A549 treated with dexamethasone at 1 μM for 4 hours (cell line): ENCODE results near the gene PCDHGA3. TPM values are rescaled to one million over a fixed set of nuclear protein-coding genes. Genes with fewer than 3 reads are reported as not detected.

Experiments
- total RNA-seq: library from RNA; stranded (reverse); fragments of 200-300 nt; extraction: Qiagen RNA extraction; gene quantifications from 5 replicates; pipeline ENCODE4 v1.2.3, GENCODE V29; 2022

The PCDHGA3 gene
- total RNA-seq, 1 experiment from 2014 or later = 0.02 TPM

Other genes with a start within 250 kb of the PCDHGA3 start
- 3.1 to 3.9 TPM (median 3.5 TPM) in 5 replicates for gene PCDHB2, start 249.2 kb upstream of the PCDHGA3 start, total RNA-seq
- 0.04 to 0.30 TPM (median 0.15 TPM) in 4 of 5 replicates, not detected in the other for gene PCDHB3, start 243.4 kb upstream of the PCDHGA3 start, total RNA-seq
- 0.02 to 0.12 TPM (median 0.02 TPM) in 3 of 5 replicates, not detected in the others for gene PCDHB4, start 222.0 kb upstream of the PCDHGA3 start, total RNA-seq
- 1.1 to 1.6 TPM (median 1.4 TPM) in 5 replicates for gene PCDHB5, start 208.6 kb upstream of the PCDHGA3 start, total RNA-seq
- 0.74 to 1.2 TPM (median 0.88 TPM) in 5 replicates for gene PCDHB6, start 193.8 kb upstream of the PCDHGA3 start, total RNA-seq
- gene PCDHB7, start 171.2 kb upstream of the PCDHGA3 start, total RNA-seq = 0.02 TPM in 1 of 5 replicates, not detected in the others
- gene PCDHB8, start 166.0 kb upstream of the PCDHGA3 start, total RNA-seq = 0.15 to 0.41 TPM (median 0.29 TPM) in 5 replicates
- gene PCDHB16, start 161.4 kb upstream of the PCDHGA3 start, total RNA-seq = 0.05 to 0.15 TPM (median 0.09 TPM) in 5 replicates
- 0.02 to 0.07 TPM in 2 of 5 replicates, not detected in the others for gene PCDHB9, start 156.7 kb upstream of the PCDHGA3 start, total RNA-seq
- gene PCDHB10, start 151.5 kb upstream of the PCDHGA3 start, total RNA-seq = 0.06 to 0.08 TPM (median 0.07 TPM) in 3 of 5 replicates, not detected in the others
- gene PCDHB11, start 144.2 kb upstream of the PCDHGA3 start, total RNA-seq = 0.07 to 0.08 TPM (median 0.07 TPM) in 4 of 5 replicates, not detected in the other
- gene PCDHB12, start 135.1 kb upstream of the PCDHGA3 start, total RNA-seq = 0.03 to 0.05 TPM in 2 of 5 replicates, not detected in the others
- 0.04 to 0.09 TPM (median 0.07 TPM) in 5 replicates for gene PCDHB13, start 129.9 kb upstream of the PCDHGA3 start, total RNA-seq
- gene PCDHB14, start 120.5 kb upstream of the PCDHGA3 start, total RNA-seq = 0.01 to 0.09 TPM (median 0.06 TPM) in 5 replicates
- gene PCDHB15, start 98.4 kb upstream of the PCDHGA3 start, total RNA-seq = 0.05 to 0.16 TPM (median 0.05 TPM) in 5 replicates
- not detected in 5 replicates for gene SLC25A2, start 39.8 kb upstream of the PCDHGA3 start, total RNA-seq
- 61.8 to 74.9 TPM (median 70.3 TPM) in 5 replicates for gene TAF7, start 23.0 kb upstream of the PCDHGA3 start, total RNA-seq
- gene PCDHGA1, start 13.3 kb upstream of the PCDHGA3 start, total RNA-seq = 0.22 to 0.32 TPM (median 0.26 TPM) in 5 replicates
- 0.46 to 0.83 TPM (median 0.69 TPM) in 5 replicates for gene PCDHGA2, start 5.1 kb upstream of the PCDHGA3 start, total RNA-seq
- gene PCDHGB1, start 6.3 kb downstream of the PCDHGA3 start, total RNA-seq = 1.5 to 2.2 TPM (median 1.8 TPM) in 5 replicates
- gene PCDHGA4, start 11.2 kb downstream of the PCDHGA3 start, total RNA-seq = 0.08 to 0.21 TPM (median 0.14 TPM) in 5 replicates
- gene PCDHGB2, start 16.2 kb downstream of the PCDHGA3 start, total RNA-seq = 0.05 to 0.16 TPM (median 0.11 TPM) in 5 replicates
- gene PCDHGA5, start 20.3 kb downstream of the PCDHGA3 start, total RNA-seq = 0.09 to 0.21 TPM (median 0.15 TPM) in 5 replicates
- gene PCDHGB3, start 26.4 kb downstream of the PCDHGA3 start, total RNA-seq = 0.09 to 0.43 TPM (median 0.21 TPM) in 5 replicates
- gene PCDHGA6, start 30.1 kb downstream of the PCDHGA3 start, total RNA-seq = 0.12 to 0.32 TPM (median 0.29 TPM) in 5 replicates
- 0.73 to 1.1 TPM (median 0.95 TPM) in 5 replicates for gene PCDHGA7, start 38.9 kb downstream of the PCDHGA3 start, total RNA-seq
- gene PCDHGB4, start 43.9 kb downstream of the PCDHGA3 start, total RNA-seq = 0.50 to 1.2 TPM (median 0.97 TPM) in 5 replicates
- gene PCDHGA8, start 48.8 kb downstream of the PCDHGA3 start, total RNA-seq = 0.03 to 0.05 TPM (median 0.04 TPM) in 3 of 5 replicates, not detected in the others
- 2.0 to 2.7 TPM (median 2.5 TPM) in 5 replicates for gene PCDHGB5, start 54.1 kb downstream of the PCDHGA3 start, total RNA-seq
- gene PCDHGA9, start 58.9 kb downstream of the PCDHGA3 start, total RNA-seq = 0.04 to 0.07 TPM (median 0.05 TPM) in 4 of 5 replicates, not detected in the other
- 0.08 to 0.15 TPM (median 0.13 TPM) in 5 replicates for gene PCDHGB6, start 64.2 kb downstream of the PCDHGA3 start, total RNA-seq
- 0.02 TPM in 2 of 5 replicates, not detected in the others for gene PCDHGA10, start 69.2 kb downstream of the PCDHGA3 start, total RNA-seq
- 0.02 to 0.11 TPM (median 0.07 TPM) in 5 replicates for gene PCDHGB7, start 73.8 kb downstream of the PCDHGA3 start, total RNA-seq
- gene PCDHGA11, start 77.2 kb downstream of the PCDHGA3 start, total RNA-seq = 0.02 to 0.03 TPM in 2 of 5 replicates, not detected in the others
- not detected in 5 replicates for gene PCDHGA12, start 86.7 kb downstream of the PCDHGA3 start, total RNA-seq
- 6.1 to 7.2 TPM (median 6.6 TPM) in 5 replicates for gene PCDHGC3, start 132.1 kb downstream of the PCDHGA3 start, total RNA-seq
- gene PCDHGC4, start 141.2 kb downstream of the PCDHGA3 start, total RNA-seq = not detected in 5 replicates
- gene PCDHGC5, start 145.3 kb downstream of the PCDHGA3 start, total RNA-seq = 0.03 TPM in 1 of 5 replicates, not detected in the others